ENCODE measurements around the gene YBX2. TPM values are rescaled to one million over a fixed set of nuclear protein-coding genes. Genes with fewer than 3 reads are reported as not detected.

The YBX2 gene
- total and polyA plus RNA-seq, 7 donors: 0.14 to 1.8 (median 0.66) TPM

DNA sequence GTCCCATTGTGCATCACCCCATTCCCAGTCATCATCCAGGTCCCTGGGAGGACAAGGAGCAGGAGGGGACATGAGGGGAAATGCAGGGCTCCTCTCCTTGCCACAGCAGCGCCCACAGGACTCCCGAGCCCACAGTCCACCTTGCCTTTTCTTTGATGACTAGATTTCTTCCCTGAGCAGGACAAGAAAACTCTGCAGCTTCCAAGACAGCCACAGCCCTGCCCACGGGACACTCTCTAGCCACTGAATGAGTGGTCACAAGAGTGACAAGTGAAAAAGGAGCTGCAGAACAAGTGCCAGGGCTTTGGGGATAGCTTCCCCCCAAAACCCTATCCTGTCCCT lies 30.0 kb upstream of the YBX2 start:
- H3K4me3 ChIP-seq: no peak overlapping the region
- H3K27ac ChIP-seq: no peak overlapping the region
- peaks cover 11 to 77% of the 10 kb centered on the region in 2 donors for H3K36me3 ChIP-seq (ENCODE audit: insufficient read depth in 1 of 2, low read depth in 1 of 2)
- H3K27me3 ChIP-seq (ENCODE audit: insufficient read depth in 3 of 3, low read length in 2 of 3): no peaks in the 10 kb centered on the region
- peaks cover 12% of the 10 kb centered on the region for H3K4me1 ChIP-seq
- no peaks in the 10 kb centered on the region for H3K9me3 ChIP-seq
- no peak for ATAC-seq
- no peak for DNase-seq
- TF ChIP-seq, protein P1, sequence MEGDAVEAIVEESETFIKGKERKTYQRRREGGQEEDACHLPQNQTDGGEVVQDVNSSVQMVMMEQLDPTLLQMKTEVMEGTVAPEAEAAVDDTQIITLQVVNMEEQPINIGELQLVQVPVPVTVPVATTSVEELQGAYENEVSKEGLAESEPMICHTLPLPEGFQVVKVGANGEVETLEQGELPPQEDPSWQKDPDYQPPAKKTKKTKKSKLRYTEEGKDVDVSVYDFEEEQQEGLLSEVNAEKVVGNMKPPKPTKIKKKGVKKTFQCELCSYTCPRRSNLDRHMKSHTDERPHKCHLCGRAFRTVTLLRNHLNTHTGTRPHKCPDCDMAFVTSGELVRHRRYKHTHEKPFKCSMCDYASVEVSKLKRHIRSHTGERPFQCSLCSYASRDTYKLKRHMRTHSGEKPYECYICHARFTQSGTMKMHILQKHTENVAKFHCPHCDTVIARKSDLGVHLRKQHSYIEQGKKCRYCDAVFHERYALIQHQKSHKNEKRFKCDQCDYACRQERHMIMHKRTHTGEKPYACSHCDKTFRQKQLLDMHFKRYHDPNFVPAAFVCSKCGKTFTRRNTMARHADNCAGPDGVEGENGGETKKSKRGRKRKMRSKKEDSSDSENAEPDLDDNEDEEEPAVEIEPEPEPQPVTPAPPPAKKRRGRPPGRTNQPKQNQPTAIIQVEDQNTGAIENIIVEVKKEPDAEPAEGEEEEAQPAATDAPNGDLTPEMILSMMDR (IDR thresholded peaks at IDR 0.05): no peak
- intact Hi-C loops (cut with DNase I): no loop called here
- 81 to 89% (median 88%) methylated on average over 3 of the region's 3 CpGs for WGBS, 3 donors

DNA sequence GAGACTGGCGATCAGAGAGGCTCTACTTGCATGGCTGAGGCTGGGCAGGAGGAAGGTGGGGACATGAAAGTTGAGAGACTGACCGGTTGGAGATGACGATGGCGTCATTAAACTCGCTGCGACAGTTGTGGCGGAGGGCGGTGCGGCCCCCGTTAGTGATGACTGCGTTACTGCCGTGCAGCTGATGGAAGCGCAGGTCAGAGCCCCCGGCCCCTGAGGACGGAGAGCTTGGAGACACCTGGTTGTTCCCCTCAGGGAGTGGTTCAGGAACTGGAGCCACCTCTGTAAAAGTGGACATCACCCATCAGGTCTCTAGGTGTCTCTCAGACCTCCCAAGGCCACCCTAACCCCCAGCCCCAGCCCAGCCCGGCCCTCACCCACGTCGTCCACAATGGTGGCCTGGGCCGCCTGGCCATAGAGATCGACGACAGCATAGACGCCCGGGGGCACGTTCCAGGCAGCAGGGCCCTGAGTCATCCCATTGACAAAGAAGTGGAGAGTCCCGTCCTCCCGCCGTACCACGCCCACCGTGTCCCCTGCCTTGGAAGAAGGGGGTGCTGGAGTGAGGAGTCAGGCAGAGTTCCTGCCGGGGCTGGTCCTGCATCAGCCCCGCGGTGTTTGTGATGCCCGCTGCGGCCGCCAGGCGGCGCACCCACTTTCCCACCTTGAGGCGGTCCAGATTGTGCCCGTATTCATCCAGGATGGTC lies 29.4 kb upstream of the YBX2 start:
- intact Hi-C loops (cut with DNase I): no loop called here
- H3K4me1 ChIP-seq: peaks cover 12% of the 10 kb centered on the region
- DNase-seq (peak; percentile 55 to 78), ATAC-seq (peak in 3 of 4 donors; percentile 13 to 64 (median 43))
- TF ChIP-seq, protein P1 (IDR thresholded peaks at IDR 0.05): peak; percentile 68
- no peaks in the 10 kb centered on the region for H3K9me3 ChIP-seq
- 66 to 67% (median 66%) methylated on average over 36 to 39 of the region's 39 CpGs for WGBS, 3 donors
- no peaks in the 10 kb centered on the region for H3K27me3 ChIP-seq (ENCODE audit: insufficient read depth in 3 of 3, low read length in 2 of 3)
- peaks cover 14 to 82% of the 10 kb centered on the region in 2 donors for H3K36me3 ChIP-seq (ENCODE audit: insufficient read depth in 1 of 2, low read depth in 1 of 2)
- no peak overlapping the region for H3K4me3 ChIP-seq
- H3K27ac ChIP-seq: no peak overlapping the region

DNA sequence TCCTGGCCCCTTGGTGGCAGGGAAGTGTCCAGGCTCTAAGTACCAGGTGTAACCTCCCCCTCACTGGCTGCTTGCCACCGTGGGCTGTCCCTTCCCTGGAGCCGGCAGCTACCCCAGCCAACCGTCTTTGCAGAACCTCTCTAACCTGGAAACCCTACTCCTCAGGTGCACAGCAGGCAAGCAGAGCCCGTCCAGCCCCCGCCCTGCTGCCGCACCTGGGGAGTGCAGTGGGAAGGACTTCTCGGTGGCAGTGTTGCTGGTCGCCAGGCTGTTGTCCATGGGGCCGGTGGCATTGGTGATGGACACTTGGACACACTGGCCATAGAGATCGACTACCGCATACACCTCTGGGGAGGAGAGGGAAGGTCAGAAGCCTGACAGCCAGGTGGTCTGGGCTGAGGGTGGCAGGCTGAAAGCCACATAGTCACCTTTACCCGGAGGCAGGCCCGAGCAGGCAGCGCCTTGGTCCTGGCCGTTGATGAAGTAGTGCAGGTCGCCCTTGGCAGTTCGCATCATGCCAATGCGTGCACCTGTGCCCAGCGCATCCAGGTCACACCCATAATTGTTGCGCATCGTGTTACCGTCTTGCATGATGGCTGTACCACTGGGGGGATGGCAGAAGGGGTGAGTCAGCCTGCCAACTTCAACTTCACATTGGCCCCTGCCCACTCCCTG lies 28.2 kb upstream of the YBX2 start:
- ATAC-seq (no peak), DNase-seq (no peak)
- Histone ChIP-seq H3K9me3 (no peaks in the 10 kb centered on the region), H3K4me1 (peaks cover 2% of the 10 kb centered on the region), H3K4me3 (no peak overlapping the region), H3K27ac (no peak overlapping the region), H3K36me3 (ENCODE audit: insufficient read depth in 1 of 2, low read depth in 1 of 2) (peaks cover 17 to 94% of the 10 kb centered on the region in 2 donors), H3K27me3 (ENCODE audit: insufficient read depth in 3 of 3, low read length in 2 of 3) (no peaks in the 10 kb centered on the region)
- TF ChIP-seq, protein P1 (IDR thresholded peaks at IDR 0.05): no peak
- 85 to 92% (median 88%) methylated on average over 22 of the region's 22 CpGs for WGBS, 3 donors
- intact Hi-C loops (cut with DNase I): no loop called here

GRCh38 chr17:7321466-7321865 lies 27.0 kb upstream of the YBX2 start:
- 85 to 95% (median 87%) methylated on average over 15 of the region's 15 CpGs for WGBS, 3 donors
- TF ChIP-seq, protein P1 (IDR thresholded peaks at IDR 0.05): no peak
- ATAC-seq: no peak
- DNase-seq: no peak
- Histone ChIP-seq H3K36me3 (ENCODE audit: insufficient read depth in 1 of 2, low read depth in 1 of 2) (peaks cover 17 to 100% of the 10 kb centered on the region in 2 donors), H3K4me1 (no peaks in the 10 kb centered on the region), H3K27ac (no peak overlapping the region), H3K4me3 (no peak overlapping the region), H3K9me3 (no peaks in the 10 kb centered on the region), H3K27me3 (ENCODE audit: insufficient read depth in 3 of 3, low read length in 2 of 3) (no peaks in the 10 kb centered on the region)
- intact Hi-C loops (cut with DNase I): no loop called here

Measured in psoas muscle (tissue), 8 donors.